Smooth muscle cell (in vitro differentiated cells): Measurements from ENCODE around the gene COL2A1. TPM values are rescaled to one million over a fixed set of nuclear protein-coding genes. Genes with fewer than 3 reads are reported as not detected.

Source experiments
- DNase-seq: peaks from one replicate; lab custom pipeline; 2025; ENCODE audit not compliant: unreplicated experiment; lab: John Stamatoyannopoulos, UW
- H2AFZ ChIP-seq: fragments of 200-600 bp; sonication (generic); 2 replicates; pipeline ENCODE4 v1.6.0; 2016; ENCODE audit warnings: antibody characterized with exemption, low read depth, mild to moderate bottlenecking
- H3F3A ChIP-seq: fragments of 200-600 bp; sonication (generic); 2 replicates; pipeline ENCODE4 v1.6.0; 2017; ENCODE audit warnings: antibody characterized with exemption, low read depth
- H3K27ac ChIP-seq: fragments of 200-600 bp; sonication (generic); 2 replicates; pipeline ENCODE4 v1.5.1; 2016; ENCODE audit warnings: low read depth, mild to moderate bottlenecking
- H3K27me3 ChIP-seq: fragments of 200-600 bp; sonication (generic); 2 replicates; pipeline ENCODE4 v1.6.1; 2016; ENCODE audit warnings: low read depth, mild to moderate bottlenecking
- H3K36me3 ChIP-seq: fragments of 200-600 bp; sonication (generic); 2 replicates; pipeline ENCODE4 v1.5.1; 2016; ENCODE audit warnings: low read depth
- H3K4me1 ChIP-seq: fragments of 200-600 bp; sonication (generic); 2 replicates; pipeline ENCODE4 v1.5.1; 2016; ENCODE audit warnings: low read depth
- H3K4me2 ChIP-seq: fragments of 200-600 bp; sonication (generic); 2 replicates; pipeline ENCODE4 v1.6.0; 2016; ENCODE audit warnings: mild to moderate bottlenecking
- H3K4me3 ChIP-seq: fragments of 200-600 bp; sonication (generic); 2 replicates; pipeline ENCODE4 v1.5.1; 2016; ENCODE audit warnings: mild to moderate bottlenecking
- H3K79me2 ChIP-seq: fragments of 200-600 bp; sonication (generic); 2 replicates; pipeline ENCODE4 v1.6.0; 2016; ENCODE audit warnings: low read depth, mild to moderate bottlenecking
- H3K9ac ChIP-seq: fragments of 200-600 bp; sonication (generic); 2 replicates; pipeline ENCODE4 v1.6.0; 2016; ENCODE audit warnings: low read depth
- H3K9me3 ChIP-seq: fragments of 200-600 bp; sonication (generic); replicated peaks from 2 replicates; pipeline ENCODE4 v1.5.1; 2016; ENCODE audit warnings: low read depth
- H4K20me1 ChIP-seq: fragments of 200-600 bp; sonication (generic); 2 replicates; pipeline ENCODE4 v1.6.0; 2016; ENCODE audit warnings: low read depth
- CTCF ChIP-seq: fragments of 200-600 bp; sonication (generic); IDR thresholded peaks from 2 replicates; pipeline ENCODE4 v1.5.1; 2017; ENCODE audit warnings: borderline replicate concordance, mild to moderate bottlenecking, antibody characterized with exemption; ENCODE audit not compliant: insufficient read depth, poor library complexity, severe bottlenecking
- WGBS: methylation state at CpG from one replicate; pipeline ENCODE4 v1.1.7; 2016; ENCODE audit warnings: low lambda C conversion rate; 5-methylcytosine and 5-hydroxymethylcytosine counted together
- polyA plus RNA-seq: library from polyadenylated mRNA; unstranded; fragments of >200 nt; fragmentation: Nextera tagmentation; extraction: Ambion mirVana; gene quantifications from 2 replicates; pipeline ENCODE4 v1.2.1, GENCODE V29; 2016
- total RNA-seq: library from RNA; depleted of rRNA; stranded (reverse); fragments of >200 nt; gene quantifications from 2 replicates; pipeline ENCODE4 v1.2.3, GENCODE V29; 2014

The COL2A1 gene
- total and polyA plus RNA-seq, 2 experiments from 2014 or later, result 1.6 to 8.6 TPM

- H3K27me3 ChIP-seq, result no peaks in the 10 kb centered on the region
- 87% methylated on average over 20 of the region's 20 CpGs for WGBS
Measured at GRCh38 chr12:47981496-47982260, 22.6 kb downstream of the COL2A1 start.

GRCh38 chr12:47980779-47981495 is 23.3 kb downstream of the COL2A1 start:
- Histone ChIP-seq H3F3A (no peaks in the 10 kb centered on the region), H3K9me3 (no peaks in the 10 kb centered on the region), H2AFZ (no peak overlapping the region), H3K4me3 (no peak overlapping the region), H3K36me3 (no peaks in the 10 kb centered on the region), H4K20me1 (no peaks in the 10 kb centered on the region), H3K9ac (no peak overlapping the region), H3K27ac (no peak overlapping the region), H3K4me1 (no peaks in the 10 kb centered on the region), H3K79me2 (no peaks in the 10 kb centered on the region), H3K27me3 (no peaks in the 10 kb centered on the region), H3K4me2 (no peak overlapping the region)
- 90% methylated on average over 17 of the region's 17 CpGs for whole genome bisulfite sequencing
- no peak for DNase-seq
- TF ChIP-seq CTCF, result no peak

More at GRCh38 chr12:47981496-47982260, 22.6 kb downstream of the COL2A1 start:
- no peak overlapping the region for H3K9ac ChIP-seq
- H4K20me1 ChIP-seq, result no peaks in the 10 kb centered on the region
- H3K27ac ChIP-seq, result no peak overlapping the region
- no peak overlapping the region for H2AFZ ChIP-seq
- H3K4me2 ChIP-seq, result no peak overlapping the region
- no peaks in the 10 kb centered on the region for H3K9me3 ChIP-seq
- no peak for TF ChIP-seq CTCF
- H3K4me3 ChIP-seq, result no peak overlapping the region
- DNase-seq, result no peak
- no peaks in the 10 kb centered on the region for H3K79me2 ChIP-seq
- no peaks in the 10 kb centered on the region for H3F3A ChIP-seq
- no peaks in the 10 kb centered on the region for H3K36me3 ChIP-seq
- no peaks in the 10 kb centered on the region for H3K4me1 ChIP-seq

GRCh38 chr12:47980197-47980596 is 24.1 kb downstream of the COL2A1 start:
- H3K36me3 ChIP-seq, result no peaks in the 10 kb centered on the region
- H3K4me1 ChIP-seq, result no peaks in the 10 kb centered on the region
- 53% methylated on average over 7 of the region's 7 CpGs for WGBS
- H2AFZ ChIP-seq, result no peak overlapping the region
- no peak for DNase-seq
- H3K4me2 ChIP-seq, result peak overlapping the region; percentile 64
- no peaks in the 10 kb centered on the region for H3K79me2 ChIP-seq
- TF ChIP-seq CTCF, result no peak
- no peaks in the 10 kb centered on the region for H3K27me3 ChIP-seq
- no peak overlapping the region for H3K9ac ChIP-seq
- no peaks in the 10 kb centered on the region for H3K9me3 ChIP-seq
- H4K20me1 ChIP-seq, result no peaks in the 10 kb centered on the region
- no peak overlapping the region for H3K4me3 ChIP-seq
- no peak overlapping the region for H3K27ac ChIP-seq
- no peaks in the 10 kb centered on the region for H3F3A ChIP-seq
